GM23248 (cell line): Measurements from ENCODE around the gene SRGAP2C.
"Not testable (repeated sequence)": the region's sequence is repeated elsewhere in the genome, so short reads cannot be mapped to it uniquely, and the experiment has no call there.

Experiments
- EZH2 ChIP-seq: fragments of 200-600 bp; sonication (generic); IDR thresholded peaks from 2 replicates; pipeline ENCODE4 v1.6.1; 2018; ENCODE audit warnings: antibody characterized with exemption, mild to moderate bottlenecking; ENCODE audit not compliant: insufficient read depth, poor library complexity, severe bottlenecking
- EZH2phosphoT487 ChIP-seq: fragments of 200-600 bp; sonication (generic); IDR thresholded peaks from 2 replicates; pipeline ENCODE4 v1.6.1; 2018; ENCODE audit warnings: antibody characterized with exemption, moderate library complexity, mild to moderate bottlenecking, low read depth; ENCODE audit not compliant: insufficient read depth

DNA sequence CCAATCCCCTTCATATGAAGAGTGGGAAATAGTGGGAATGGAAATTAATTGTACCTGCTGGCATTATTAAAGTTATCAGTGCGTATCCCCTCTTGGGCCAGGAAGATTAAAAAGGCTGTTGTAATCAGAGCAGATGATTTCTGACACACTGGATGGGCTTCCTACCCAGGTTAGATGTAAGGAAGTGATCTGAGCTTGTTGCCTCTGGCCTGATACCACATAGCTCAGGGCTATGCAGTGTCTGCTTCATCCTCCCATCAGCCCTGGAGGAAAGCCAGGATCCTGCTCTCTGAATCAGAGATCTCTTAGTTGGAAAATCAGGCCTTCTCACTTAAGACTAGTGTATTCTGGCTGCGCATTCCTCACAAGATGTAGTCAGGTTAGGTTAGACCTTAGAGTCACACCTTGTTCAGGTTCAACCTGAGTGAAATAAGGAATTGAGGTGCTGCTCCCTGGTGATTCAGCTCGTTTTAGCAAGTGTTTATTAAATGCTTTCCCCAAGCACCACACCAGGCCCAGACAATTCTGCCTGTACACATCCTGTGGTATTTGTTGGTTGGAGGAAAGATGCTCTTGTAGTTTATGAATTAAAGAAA is 158.6 kb downstream of the SRGAP2C start:
- TF ChIP-seq EZH2, EZH2phosphoT487: not testable (repeated sequence)
